Bronchial epithelial cell (primary cell): ENCODE results near the gene SLC7A11. TPM values are rescaled to one million over a fixed set of nuclear protein-coding genes. Genes with fewer than 3 reads are reported as not detected.

Experiments
- DNase-seq: peaks from one replicate; pipeline ENCODE4 v3.0.0-alpha.2; 2010; ENCODE audit warnings: low read depth
- FAIRE-seq: peaks from 2 replicates; lab custom pipeline; 2011; peaks lifted over from hg19 to GRCh38; lab: Jason Lieb, UNC
- H3K27me3 ChIP-seq: 2 replicates; pipeline ENCODE4 v1.5.1; 2011; ENCODE audit warnings: low read length; ENCODE audit not compliant: control insufficient read depth, insufficient read depth
- H3K36me3 ChIP-seq: 2 replicates; pipeline ENCODE4 v1.5.1; 2011; ENCODE audit warnings: low read length; ENCODE audit not compliant: control insufficient read depth, insufficient read depth
- H3K4me3 ChIP-seq: 2 replicates; pipeline ENCODE4 v1.5.1; 2011; ENCODE audit warnings: mild to moderate bottlenecking, low read depth, low read length, control low read depth
- CTCF ChIP-seq: IDR thresholded peaks from 2 replicates; pipeline ENCODE4 v1.5.1; 2011; ENCODE audit warnings: mild to moderate bottlenecking, moderate library complexity, low read length, control low read depth, inconsistent platforms; ENCODE audit not compliant: insufficient read depth, severe bottlenecking
- total RNA-seq: library from RNA; depleted of rRNA; stranded (reverse); fragments of >200 nt; gene quantifications from 2 replicates; pipeline ENCODE4 v1.2.1, GENCODE V29; 2014

Gene SLC7A11
- total RNA-seq, 1 donor from 2014 or later, result 129 TPM

GRCh38 chr4:138204507-138204906 lies 37.6 kb downstream of the SLC7A11 start:
- FAIRE-seq, result no peak

GRCh38 chr4:138202686-138203085 lies 39.5 kb downstream of the SLC7A11 start:
- Histone ChIP-seq H3K4me3 (no peak overlapping the region), H3K36me3 (no peaks in the 10 kb centered on the region), H3K27me3 (no peaks in the 10 kb centered on the region)
- TF ChIP-seq CTCF, result no peak
- no peak for DNase-seq
- no peak for FAIRE-seq

More at GRCh38 chr4:138204507-138204906, 37.6 kb downstream of the SLC7A11 start:
- DNase-seq, result no peak
- peaks cover 2% of the 10 kb centered on the region for H3K36me3 ChIP-seq
- H3K27me3 ChIP-seq, result no peaks in the 10 kb centered on the region
- H3K4me3 ChIP-seq, result no peak overlapping the region
- TF ChIP-seq CTCF, result no peak

GRCh38 chr4:138200236-138200590 lies 41.9 kb downstream of the SLC7A11 start:
- no peak overlapping the region for H3K4me3 ChIP-seq
- FAIRE-seq (no peak), DNase-seq (peak; percentile 22)
- no peak for TF ChIP-seq CTCF
- no peaks in the 10 kb centered on the region for H3K36me3 ChIP-seq
- no peaks in the 10 kb centered on the region for H3K27me3 ChIP-seq

- no peaks in the 10 kb centered on the region for H3K36me3 ChIP-seq
Measured at GRCh38 chr4:138199568-138200235, 42.4 kb downstream of the SLC7A11 start.

GRCh38 chr4:138196153-138196552 lies 46.0 kb downstream of the SLC7A11 start:
- Histone ChIP-seq H3K4me3 (no peak overlapping the region), H3K36me3 (no peaks in the 10 kb centered on the region), H3K27me3 (no peaks in the 10 kb centered on the region)
- FAIRE-seq, result no peak
- TF ChIP-seq CTCF, result no peak
- no peak for DNase-seq

More at GRCh38 chr4:138199568-138200235, 42.4 kb downstream of the SLC7A11 start:
- no peaks in the 10 kb centered on the region for H3K27me3 ChIP-seq
- FAIRE-seq, result peak; percentile 50
- TF ChIP-seq CTCF, result no peak
- peak; percentile 98 for DNase-seq
- H3K4me3 ChIP-seq, result no peak overlapping the region

GRCh38 chr4:138193963-138194362 lies 48.2 kb downstream of the SLC7A11 start:
- no peak for DNase-seq
- Histone ChIP-seq H3K4me3 (no peak overlapping the region), H3K36me3 (no peaks in the 10 kb centered on the region), H3K27me3 (no peaks in the 10 kb centered on the region)
- no peak for FAIRE-seq
- no peak for TF ChIP-seq CTCF
